Panc1 (cell line): Measurements from ENCODE around the gene MPPED2. TPM values are rescaled to one million over a fixed set of nuclear protein-coding genes. Genes with fewer than 3 reads are reported as not detected.

ENCODE experiments used
- ATAC-seq: fragments of 200-7000 bp; cut with Tn5 transposase; 2 replicates; pipeline ENCODE4 v1.9.1; 2020; ENCODE audit warnings: mild to moderate bottlenecking, moderate library complexity
- BruUV-seq: library from RNA; stranded (reverse); fragments of 400-500 nt; replicated peaks from 2 replicates; lab custom pipeline; 2021; lab: Mats Ljungman, UMichigan
- CTCF ChIA-PET: fragments of 300-600 bp; sonication (Branson Sonifier 250); formaldehyde crosslinking; loops from one replicate; lab custom pipeline; 2022; ENCODE audit warnings: antibody characterized with exemption; lab: Charles Lee
- POLR2A ChIA-PET: fragments of 300-600 bp; sonication (Branson Sonifier 250); formaldehyde crosslinking; loops from one replicate; lab custom pipeline; 2022; ENCODE audit warnings: antibody characterized with exemption; lab: Charles Lee
- DNase-seq: peaks from one replicate; pipeline ENCODE4 v3.0.0-alpha.2; 2010; ENCODE audit warnings: low read depth, low spot score
- H3K27ac ChIP-seq: 2 replicates; pipeline ENCODE4 v1.5.1; 2011; ENCODE audit warnings: mild to moderate bottlenecking, low read length, inconsistent platforms
- H3K27me3 ChIP-seq: fragments of 200-500 bp; sonication (Bioruptor generic); 2 replicates; pipeline ENCODE4 v1.6.0; 2014; ENCODE audit warnings: low read length, inconsistent platforms; ENCODE audit not compliant: control insufficient read depth, insufficient read depth
- H3K36me3 ChIP-seq: fragments of 200-500 bp; sonication (Bioruptor generic); 2 replicates; pipeline ENCODE4 v1.5.1; 2014; ENCODE audit warnings: inconsistent platforms, mild to moderate bottlenecking, low read length, moderate library complexity; ENCODE audit not compliant: control insufficient read depth, insufficient read depth
- H3K4me1 ChIP-seq: 2 replicates; pipeline ENCODE4 v1.5.1; 2011; ENCODE audit warnings: inconsistent platforms, mild to moderate bottlenecking, low read length, moderate library complexity; ENCODE audit not compliant: control insufficient read depth, insufficient read depth
- H3K4me3 ChIP-seq, 2 experiments: 2 replicates each; pipeline ENCODE4 v1.5.1; 2011 to 2012; ENCODE audit warnings: low read depth in 2 of 2, low read length in 2 of 2, mild to moderate bottlenecking in 2 of 2, inconsistent platforms in 1 of 2, moderate library complexity in 1 of 2
- H3K9me3 ChIP-seq: fragments of 200-500 bp; sonication (Bioruptor generic); 2 replicates; pipeline ENCODE4 v1.5.1; 2014; ENCODE audit warnings: low read depth, mild to moderate bottlenecking, inconsistent platforms, low read length, moderate library complexity; ENCODE audit not compliant: control insufficient read depth, insufficient read depth
- POLR2AphosphoS5 ChIP-seq: IDR thresholded peaks from 2 replicates; pipeline ENCODE4 v1.6.1; 2012; ENCODE audit warnings: mild to moderate bottlenecking, low read depth, low read length, moderate library complexity
- SIN3A ChIP-seq: IDR thresholded peaks from 2 replicates; pipeline ENCODE4 v1.6.1; 2012; ENCODE audit warnings: low read depth, mild to moderate bottlenecking, low read length, moderate library complexity, borderline replicate concordance; ENCODE audit not compliant: insufficient read depth
- TCF7L2 ChIP-seq: IDR thresholded peaks from 2 replicates; pipeline ENCODE4 v1.6.1; 2011; ENCODE audit warnings: mild to moderate bottlenecking, low read depth, low read length, inconsistent platforms
- in situ Hi-C: cut with HindIII; loops from 2 replicates; pipeline ENCODE4 v1.10.0; 2016; ENCODE audit warnings: low sequenced_read_pairs, low pct_unique_long_range_greater_than_20kb
- intact Hi-C: fragments of 100-400 bp; cut with micrococcal nuclease; formaldehyde crosslinking; loops from one replicate; pipeline ENCODE4 v1.10.0; 2022; ENCODE audit not compliant: unreplicated experiment
- total RNA-seq: library from RNA; stranded (reverse); gene quantifications from one replicate; pipeline ENCODE4 v1.2.1, GENCODE V29; 2021; ENCODE audit not compliant: unreplicated experiment
- TF ChIP-seq, protein P1 (sequence below): fragments of 450-650 bp; IDR thresholded peaks from 2 replicates; pipeline ENCODE4 v1.5.1; 2017; ENCODE audit warnings: mild to moderate bottlenecking
- TF ChIP-seq, protein P2 (sequence below), 2 experiments: IDR thresholded peaks; 2 replicates each; pipeline ENCODE4 v1.6.1; 2011 to 2012; ENCODE audit warnings: low read depth in 2 of 2, control low read depth in 1 of 2, low read length in 1 of 2, mild to moderate bottlenecking in 1 of 2, moderate library complexity in 1 of 2; ENCODE audit not compliant: insufficient read depth in 1 of 2

Gene MPPED2
- total RNA-seq, 1 experiment from 2014 or later: not detected

DNA sequence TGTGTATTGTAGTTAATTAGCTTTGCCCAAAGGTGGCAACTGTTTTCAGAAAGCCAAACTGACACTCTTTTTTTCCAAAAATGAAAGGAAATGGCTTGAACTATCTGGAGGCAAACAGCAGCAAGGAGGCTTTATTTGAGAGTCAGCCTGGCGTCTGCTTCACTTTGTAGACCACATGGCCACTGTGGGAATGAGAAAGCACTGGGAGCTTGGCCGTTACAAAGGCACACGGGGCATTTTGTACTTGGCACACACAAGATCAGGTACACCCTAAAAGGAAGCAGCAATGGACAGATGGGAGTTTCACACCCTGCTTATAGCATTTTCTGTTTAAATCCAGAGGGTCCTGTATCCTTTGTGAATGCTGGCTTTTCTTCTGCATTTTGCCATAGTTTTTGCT lies 126.3 kb downstream of the MPPED2 start:
- DNase-seq: no peak
- no peaks in the 10 kb centered on the region for H3K9me3 ChIP-seq
- intact Hi-C loops (no loop called here), in situ Hi-C loops (no loop called here)
- no peaks in the 10 kb centered on the region for H3K4me1 ChIP-seq
- TF ChIP-seq TCF7L2: no peak
- TF ChIP-seq, protein P1, sequence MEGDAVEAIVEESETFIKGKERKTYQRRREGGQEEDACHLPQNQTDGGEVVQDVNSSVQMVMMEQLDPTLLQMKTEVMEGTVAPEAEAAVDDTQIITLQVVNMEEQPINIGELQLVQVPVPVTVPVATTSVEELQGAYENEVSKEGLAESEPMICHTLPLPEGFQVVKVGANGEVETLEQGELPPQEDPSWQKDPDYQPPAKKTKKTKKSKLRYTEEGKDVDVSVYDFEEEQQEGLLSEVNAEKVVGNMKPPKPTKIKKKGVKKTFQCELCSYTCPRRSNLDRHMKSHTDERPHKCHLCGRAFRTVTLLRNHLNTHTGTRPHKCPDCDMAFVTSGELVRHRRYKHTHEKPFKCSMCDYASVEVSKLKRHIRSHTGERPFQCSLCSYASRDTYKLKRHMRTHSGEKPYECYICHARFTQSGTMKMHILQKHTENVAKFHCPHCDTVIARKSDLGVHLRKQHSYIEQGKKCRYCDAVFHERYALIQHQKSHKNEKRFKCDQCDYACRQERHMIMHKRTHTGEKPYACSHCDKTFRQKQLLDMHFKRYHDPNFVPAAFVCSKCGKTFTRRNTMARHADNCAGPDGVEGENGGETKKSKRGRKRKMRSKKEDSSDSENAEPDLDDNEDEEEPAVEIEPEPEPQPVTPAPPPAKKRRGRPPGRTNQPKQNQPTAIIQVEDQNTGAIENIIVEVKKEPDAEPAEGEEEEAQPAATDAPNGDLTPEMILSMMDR: no peak
- TF ChIP-seq SIN3A: no peak
- TF ChIP-seq POLR2AphosphoS5: no peak
- no peak overlapping the region for H3K4me3 ChIP-seq
- ChIA-PET POLR2A (no interaction called here), CTCF (no interaction called here)
- H3K27ac ChIP-seq: no peak overlapping the region
- no peak for ATAC-seq
- H3K27me3 ChIP-seq: no peaks in the 10 kb centered on the region
- no TSS peak for BruUV-seq
- no peaks in the 10 kb centered on the region for H3K36me3 ChIP-seq

DNA sequence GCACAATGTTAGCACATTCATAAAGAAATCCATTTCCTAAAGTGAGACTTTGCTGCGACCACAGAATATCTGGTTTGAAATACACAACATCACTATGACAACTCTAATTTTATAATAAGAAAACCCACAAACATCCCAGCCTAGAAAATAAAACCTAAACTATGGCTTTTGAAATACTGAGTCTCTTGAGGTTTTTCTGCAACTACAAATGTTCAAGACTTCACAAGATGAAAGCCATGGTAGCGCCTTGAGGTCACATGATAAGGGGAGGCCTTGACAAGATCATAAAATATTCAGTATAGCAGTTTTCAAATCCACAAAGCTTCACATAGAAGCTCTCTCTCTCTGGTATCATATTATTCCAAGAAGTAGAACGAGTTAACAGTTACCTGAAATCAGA lies 126.8 kb downstream of the MPPED2 start:
- no peaks in the 10 kb centered on the region for H3K9me3 ChIP-seq
- POLR2A ChIA-PET: no interaction called here
- H3K4me3 ChIP-seq: no peak overlapping the region
- no peaks in the 10 kb centered on the region for H3K4me1 ChIP-seq
- TF ChIP-seq, protein P1: no peak
- TF ChIP-seq, protein P2, sequence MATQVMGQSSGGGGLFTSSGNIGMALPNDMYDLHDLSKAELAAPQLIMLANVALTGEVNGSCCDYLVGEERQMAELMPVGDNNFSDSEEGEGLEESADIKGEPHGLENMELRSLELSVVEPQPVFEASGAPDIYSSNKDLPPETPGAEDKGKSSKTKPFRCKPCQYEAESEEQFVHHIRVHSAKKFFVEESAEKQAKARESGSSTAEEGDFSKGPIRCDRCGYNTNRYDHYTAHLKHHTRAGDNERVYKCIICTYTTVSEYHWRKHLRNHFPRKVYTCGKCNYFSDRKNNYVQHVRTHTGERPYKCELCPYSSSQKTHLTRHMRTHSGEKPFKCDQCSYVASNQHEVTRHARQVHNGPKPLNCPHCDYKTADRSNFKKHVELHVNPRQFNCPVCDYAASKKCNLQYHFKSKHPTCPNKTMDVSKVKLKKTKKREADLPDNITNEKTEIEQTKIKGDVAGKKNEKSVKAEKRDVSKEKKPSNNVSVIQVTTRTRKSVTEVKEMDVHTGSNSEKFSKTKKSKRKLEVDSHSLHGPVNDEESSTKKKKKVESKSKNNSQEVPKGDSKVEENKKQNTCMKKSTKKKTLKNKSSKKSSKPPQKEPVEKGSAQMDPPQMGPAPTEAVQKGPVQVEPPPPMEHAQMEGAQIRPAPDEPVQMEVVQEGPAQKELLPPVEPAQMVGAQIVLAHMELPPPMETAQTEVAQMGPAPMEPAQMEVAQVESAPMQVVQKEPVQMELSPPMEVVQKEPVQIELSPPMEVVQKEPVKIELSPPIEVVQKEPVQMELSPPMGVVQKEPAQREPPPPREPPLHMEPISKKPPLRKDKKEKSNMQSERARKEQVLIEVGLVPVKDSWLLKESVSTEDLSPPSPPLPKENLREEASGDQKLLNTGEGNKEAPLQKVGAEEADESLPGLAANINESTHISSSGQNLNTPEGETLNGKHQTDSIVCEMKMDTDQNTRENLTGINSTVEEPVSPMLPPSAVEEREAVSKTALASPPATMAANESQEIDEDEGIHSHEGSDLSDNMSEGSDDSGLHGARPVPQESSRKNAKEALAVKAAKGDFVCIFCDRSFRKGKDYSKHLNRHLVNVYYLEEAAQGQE (IDR thresholded peaks at IDR 0.05; ENCODE audit: insufficient read depth in 1 of 2, low read depth in 2 of 2, low read length in 1 of 2): no peak
- no peak for TF ChIP-seq SIN3A
- no peak for TF ChIP-seq POLR2AphosphoS5
- no peak for TF ChIP-seq TCF7L2
- CTCF ChIA-PET: no interaction called here
- in situ Hi-C loops (no loop called here), intact Hi-C loops (no loop called here)
- BruUV-seq: no TSS peak
- no peak for ATAC-seq
- no peak for DNase-seq
- no peak overlapping the region for H3K27ac ChIP-seq
- H3K27me3 ChIP-seq: no peaks in the 10 kb centered on the region
- no peaks in the 10 kb centered on the region for H3K36me3 ChIP-seq
